ENCODE measurements around the gene ZBTB40.

Gene ZBTB40

DNA sequence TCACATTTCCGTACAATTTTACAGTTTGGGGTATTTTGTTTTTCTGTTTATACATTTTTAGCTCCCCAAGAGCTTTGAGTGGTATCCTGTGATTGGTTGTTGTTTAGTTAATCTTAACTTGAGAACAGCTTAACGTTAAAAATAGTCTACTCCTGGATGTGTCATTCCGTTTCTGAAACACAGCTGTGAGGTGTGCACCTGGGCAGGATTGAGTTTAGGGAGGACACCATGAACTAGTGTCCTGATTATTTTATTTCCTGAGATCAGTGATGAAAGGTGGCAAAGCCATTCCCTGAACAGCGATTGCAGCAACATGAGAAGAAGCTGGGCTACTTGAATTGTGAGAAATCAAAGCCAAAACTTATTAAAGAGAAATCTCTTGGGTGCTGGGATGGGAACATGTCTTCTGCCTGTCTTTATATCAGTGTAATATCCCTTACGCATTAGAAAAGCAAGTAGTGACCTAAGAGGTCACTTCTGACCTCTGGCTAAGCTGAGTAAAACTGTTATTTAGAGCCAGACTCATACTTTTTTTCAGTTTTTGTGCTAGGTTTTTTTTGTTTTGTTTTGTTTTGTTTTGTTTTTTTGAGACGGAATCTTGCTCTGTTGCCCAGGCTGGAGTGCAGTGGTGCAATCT is 43.4 kb downstream of the ZBTB40 start:
- no peak for TF ChIP-seq ZNF274 (IDR thresholded peaks at IDR 0.05; ENCODE audit: low read depth, low read length)

DNA sequence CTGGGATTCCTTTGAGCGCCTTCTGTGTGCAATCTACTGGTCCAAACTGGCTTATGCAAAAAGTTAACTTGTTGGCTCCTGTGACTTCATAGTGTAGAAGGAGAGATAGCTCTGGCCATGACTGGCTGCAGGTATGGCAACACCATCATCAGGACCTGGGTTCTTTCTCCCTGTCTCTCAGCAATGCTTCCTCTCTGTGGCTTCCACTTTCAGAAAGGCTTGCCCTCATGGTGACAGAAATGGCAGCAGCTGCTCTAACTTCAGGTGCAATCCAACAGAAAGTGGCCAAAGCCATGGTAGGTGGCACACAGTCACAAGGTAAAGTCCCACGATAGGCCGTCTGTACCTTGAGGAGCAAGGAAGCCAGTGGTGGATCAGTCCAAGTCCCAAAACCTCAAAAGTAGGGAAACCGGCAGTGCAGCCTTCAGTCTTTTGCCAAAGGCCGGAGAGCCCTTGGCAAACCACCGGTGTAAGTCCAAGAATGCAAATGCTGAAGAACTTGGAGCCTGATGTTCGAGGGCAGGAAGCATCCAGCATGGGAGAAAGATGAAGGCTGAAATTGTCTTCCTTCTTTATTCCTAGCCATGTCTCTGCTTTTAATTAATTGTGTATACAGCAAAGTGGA is 45.0 kb downstream of the ZBTB40 start:
- no peak overlapping the region for H3K4me3 ChIP-seq (ENCODE audit: low read length)
- no peak for TF ChIP-seq ZNF274 (IDR thresholded peaks at IDR 0.05; ENCODE audit: low read depth, low read length)

More for the DNA sequence above, 43.4 kb downstream of the ZBTB40 start:
- no peak overlapping the region for H3K4me3 ChIP-seq (ENCODE audit: low read length)

DNA sequence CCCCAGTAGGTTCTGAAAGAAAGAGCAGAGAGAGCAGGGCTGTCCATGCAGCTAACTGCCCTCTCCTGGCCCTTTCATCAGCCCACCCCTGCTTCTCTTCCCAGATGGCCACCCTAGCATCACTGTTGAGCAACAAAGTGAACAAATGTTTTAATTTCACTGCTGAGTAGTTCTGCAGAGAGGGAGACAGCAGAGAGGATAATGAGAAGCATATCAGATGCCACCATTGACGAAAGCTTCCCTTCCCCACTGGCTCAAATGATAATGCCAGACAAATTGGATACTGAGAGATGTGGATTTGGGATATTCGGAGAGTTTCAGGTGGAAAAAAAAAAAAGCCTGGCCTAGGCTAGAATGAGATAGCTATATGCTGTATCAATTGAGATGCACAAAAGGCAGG is 46.8 kb downstream of the ZBTB40 start:
- no peak for TF ChIP-seq ZNF274 (IDR thresholded peaks at IDR 0.05; ENCODE audit: low read depth, low read length)

DNA sequence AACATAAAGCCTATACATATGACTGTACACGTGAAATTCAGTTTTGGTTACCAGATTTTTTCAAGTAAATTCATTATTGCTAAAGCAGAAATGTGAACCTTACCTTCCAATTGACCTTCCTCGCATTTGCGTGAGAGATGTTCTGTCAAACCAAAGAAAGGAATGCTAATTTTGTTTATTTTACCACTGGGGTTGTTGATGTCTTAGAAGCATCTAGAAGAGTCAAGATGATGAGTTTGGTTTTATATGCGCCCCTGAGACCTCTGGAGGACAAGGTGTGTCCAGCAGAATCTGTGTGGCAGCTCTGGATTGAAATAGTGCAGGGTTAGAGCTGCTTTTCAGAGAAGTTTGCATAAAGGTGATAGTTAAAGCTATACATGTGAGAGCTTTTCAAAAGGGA is 48.4 kb downstream of the ZBTB40 start:
- no peak overlapping the region for H3K4me3 ChIP-seq (ENCODE audit: low read length)
- no peak for TF ChIP-seq ZNF274 (IDR thresholded peaks at IDR 0.05; ENCODE audit: low read depth, low read length)

More for the DNA sequence above, 46.8 kb downstream of the ZBTB40 start:
- no peak overlapping the region for H3K4me3 ChIP-seq (ENCODE audit: low read length)

DNA sequence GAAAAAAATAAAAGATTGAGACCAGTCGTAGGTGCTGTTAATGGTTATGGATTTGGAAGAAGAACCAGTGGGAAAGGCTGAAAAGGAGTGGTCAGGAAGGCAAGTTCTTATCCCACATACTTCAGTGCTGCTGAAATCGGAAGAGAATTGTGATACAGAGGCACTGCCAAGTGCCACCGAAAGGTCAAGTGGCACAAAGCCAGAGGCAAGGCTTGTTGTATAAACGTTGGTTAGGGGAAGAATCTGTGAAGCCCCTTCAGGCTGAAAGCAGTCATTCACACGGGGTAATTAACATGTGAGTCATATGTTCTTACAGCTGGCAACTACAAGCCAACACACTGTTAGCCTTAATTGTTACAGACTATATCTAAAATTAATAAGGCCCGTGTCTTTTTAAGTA is 48.8 kb downstream of the ZBTB40 start:
- H3K4me3 ChIP-seq (ENCODE audit: low read length): no peak overlapping the region
- TF ChIP-seq ZNF274 (IDR thresholded peaks at IDR 0.05; ENCODE audit: low read depth, low read length): no peak

DNA sequence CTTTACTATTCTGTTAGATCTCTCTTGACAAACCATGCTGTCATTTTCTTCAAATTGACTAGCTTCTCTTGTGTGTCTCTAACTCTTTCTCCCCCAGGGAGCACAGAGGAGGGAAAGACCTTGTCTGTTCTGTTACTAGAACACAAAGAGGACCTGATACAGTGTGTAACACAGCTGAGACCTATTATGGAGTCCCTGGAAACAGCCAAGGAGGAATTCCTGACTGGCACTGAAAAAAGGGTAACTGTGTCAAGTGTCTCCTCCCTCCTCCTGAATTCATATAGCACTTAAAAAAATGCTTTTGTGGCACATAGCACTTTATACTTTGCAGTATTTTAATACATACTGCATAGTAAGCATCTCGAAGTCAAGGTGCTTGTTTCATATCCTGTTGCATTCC is 50.6 kb downstream of the ZBTB40 start:
- TF ChIP-seq ZNF274 (IDR thresholded peaks at IDR 0.05; ENCODE audit: low read depth, low read length): no peak
- H3K4me3 ChIP-seq (ENCODE audit: low read length): no peak overlapping the region

GRCh38 chr1:22503721-22504410 is 52.2 kb downstream of the ZBTB40 start:
- no peak overlapping the region for H3K4me3 ChIP-seq (ENCODE audit: low read length)
- TF ChIP-seq ZNF274 (IDR thresholded peaks at IDR 0.05; ENCODE audit: low read depth, low read length): no peak

GRCh38 chr1:22506130-22506692 is 54.6 kb downstream of the ZBTB40 start:
- H3K4me3 ChIP-seq (ENCODE audit: low read length): no peak overlapping the region
- no peak for TF ChIP-seq ZNF274 (IDR thresholded peaks at IDR 0.05; ENCODE audit: low read depth, low read length)

DNA sequence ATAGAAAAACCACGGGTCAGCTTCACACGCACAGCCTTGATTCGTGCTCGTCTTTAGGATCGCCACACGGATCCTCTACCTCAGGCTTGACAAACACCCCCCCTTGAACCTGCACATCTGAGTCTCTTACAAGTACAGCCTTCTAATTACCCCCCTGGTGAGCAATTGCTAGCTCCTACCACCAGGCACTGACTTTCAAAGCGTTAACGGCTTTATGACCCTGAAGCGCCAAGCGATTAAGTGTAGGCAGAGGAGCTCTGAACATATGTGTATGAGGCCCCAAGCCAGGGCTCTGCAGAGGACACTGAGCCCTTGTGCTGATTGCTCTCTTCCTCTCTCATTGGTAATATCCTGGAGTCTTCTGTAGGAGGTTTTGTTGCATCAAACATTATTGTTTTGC is 55.9 kb downstream of the ZBTB40 start:
- no peak for TF ChIP-seq ZNF274 (IDR thresholded peaks at IDR 0.05; ENCODE audit: low read depth, low read length)
- H3K4me3 ChIP-seq (ENCODE audit: low read length): no peak overlapping the region

- H3K4me3 ChIP-seq (ENCODE audit: low read length): no peak overlapping the region
- TF ChIP-seq ZNF274 (IDR thresholded peaks at IDR 0.05; ENCODE audit: low read depth, low read length): no peak
Measured at GRCh38 chr1:22508329-22508728, 56.7 kb downstream of the ZBTB40 start.

GRCh38 chr1:22508991-22509390 is 57.3 kb downstream of the ZBTB40 start:
- no peak for TF ChIP-seq ZNF274 (IDR thresholded peaks at IDR 0.05; ENCODE audit: low read depth, low read length)
- no peak overlapping the region for H3K4me3 ChIP-seq (ENCODE audit: low read length)

- no peak for TF ChIP-seq ZNF274 (IDR thresholded peaks at IDR 0.05; ENCODE audit: low read depth, low read length)
- H3K4me3 ChIP-seq (ENCODE audit: low read length): no peak overlapping the region
Measured at GRCh38 chr1:22509815-22510214, 58.2 kb downstream of the ZBTB40 start.

- no peak overlapping the region for H3K4me3 ChIP-seq (ENCODE audit: low read length)
- no peak for TF ChIP-seq ZNF274 (IDR thresholded peaks at IDR 0.05; ENCODE audit: low read depth, low read length)
Measured at GRCh38 chr1:22512873-22513272, 61.2 kb downstream of the ZBTB40 start.

DNA sequence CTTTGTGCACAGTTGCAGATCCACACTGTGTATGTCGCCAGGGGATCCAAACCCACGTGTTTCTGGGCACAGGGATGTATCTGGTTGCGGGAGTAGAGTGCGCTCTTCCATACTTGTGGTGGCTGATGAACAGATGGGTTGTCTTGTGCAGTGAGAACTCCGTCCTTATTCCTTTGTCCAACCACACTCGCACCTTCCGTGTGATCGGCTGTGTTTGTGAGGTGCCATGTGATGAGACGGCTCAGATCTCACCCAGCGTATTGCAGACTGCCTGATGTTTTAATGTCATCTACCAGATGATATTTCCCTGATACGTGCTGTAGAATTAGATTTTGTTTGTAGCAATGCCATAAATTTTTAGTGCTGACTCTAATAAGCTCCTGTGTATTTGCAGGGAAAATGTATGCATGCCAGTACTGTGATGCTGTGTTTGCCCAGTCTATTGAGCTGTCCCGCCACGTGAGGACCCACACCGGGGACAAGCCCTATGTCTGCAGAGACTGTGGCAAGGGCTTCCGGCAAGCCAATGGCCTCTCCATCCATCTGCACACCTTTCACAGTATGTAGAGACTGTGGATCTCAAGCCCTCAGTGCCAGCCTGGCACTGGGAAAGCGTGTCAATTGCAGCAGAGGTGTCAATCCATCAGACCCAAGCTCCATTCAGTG is 65.4 kb downstream of the ZBTB40 start:
- H3K4me3 ChIP-seq (ENCODE audit: low read length): no peak overlapping the region
- TF ChIP-seq ZNF274 (IDR thresholded peaks at IDR 0.05; ENCODE audit: low read depth, low read length): no peak

Data from GM08714 (cell line).